CD4-positive, CD25-positive, alpha-beta regulatory T cell (primary cell): Measurements from ENCODE around the gene FKBP5. TPM values are rescaled to one million over a fixed set of nuclear protein-coding genes. Genes with fewer than 3 reads are reported as not detected.

Experiments used
- ATAC-seq, 2 donors: fragments of 150-1000 bp; cut with Tn5 transposase; one replicate each; pipeline ENCODE4 v1.10.0; 2021; ENCODE audit warnings: low read depth in 2 of 2, moderate number of reproducible peaks in 2 of 2, moderate library complexity in 1 of 2
- DNase-seq, 3 donors: peaks; one replicate each; pipeline versions ENCODE4 v3.0.0 to v3.0.0-alpha.2; 2012 to 2022; ENCODE audit warnings: mixed read lengths in 1 of 3
- H3K27ac ChIP-seq: one replicate; pipeline ENCODE4 v1.7.0; 2013; ENCODE audit warnings: mild to moderate bottlenecking, low read length; ENCODE audit not compliant: insufficient read depth, poor library complexity, severe bottlenecking
- H3K27me3 ChIP-seq: one replicate; pipeline ENCODE4 v1.7.0; 2013; ENCODE audit warnings: low read length; ENCODE audit not compliant: control insufficient read depth, insufficient read depth
- H3K36me3 ChIP-seq: one replicate; pipeline ENCODE4 v1.7.0; 2013; ENCODE audit warnings: mild to moderate bottlenecking, low read length, moderate library complexity; ENCODE audit not compliant: control insufficient read depth, insufficient read depth
- H3K4me1 ChIP-seq: 2 replicates; pipeline ENCODE4 v1.7.0; 2013; ENCODE audit warnings: mild to moderate bottlenecking, low read length; ENCODE audit not compliant: insufficient read depth, control insufficient read depth, poor library complexity, severe bottlenecking
- H3K4me3 ChIP-seq: one replicate; pipeline ENCODE4 v1.7.0; 2013; ENCODE audit warnings: low read depth, mild to moderate bottlenecking, low read length, moderate library complexity
- H3K9me3 ChIP-seq, 2 experiments: 1 replicate in 1 of 2; 2 replicates in 1 of 2; pipeline ENCODE4 v1.7.0; 2013; ENCODE audit warnings: low read length in 2 of 2, mild to moderate bottlenecking in 1 of 2, moderate library complexity in 1 of 2; ENCODE audit not compliant: control insufficient read depth in 2 of 2
- H3K27ac Mint-ChIP-seq, 3 donors: one replicate each; pipeline ENCODE4 v1.8.0; 2020 to 2022; ENCODE audit warnings: mild to moderate bottlenecking in 3 of 3, mixed read lengths in 3 of 3, moderate library complexity in 2 of 3
- H3K27me3 Mint-ChIP-seq: one replicate; pipeline ENCODE4 v1.8.0; 2022; ENCODE audit warnings: mild to moderate bottlenecking, mixed read lengths
- H3K36me3 Mint-ChIP-seq: one replicate; pipeline ENCODE4 v1.8.0; 2020; ENCODE audit warnings: mixed read lengths
- H3K4me1 Mint-ChIP-seq, 4 donors: one replicate each; pipeline ENCODE4 v1.8.0; 2020 to 2022; ENCODE audit warnings: mixed read lengths in 4 of 4, mild to moderate bottlenecking in 1 of 4
- H3K4me3 Mint-ChIP-seq, 4 donors: one replicate each; pipeline ENCODE4 v1.8.0; 2020 to 2022; ENCODE audit warnings: mild to moderate bottlenecking in 4 of 4, mixed read lengths in 4 of 4, moderate library complexity in 3 of 4
- H3K9me3 Mint-ChIP-seq, 7 donors: one replicate each; pipeline ENCODE4 v1.8.0; 2020 to 2022; ENCODE audit warnings: mixed read lengths in 7 of 7, mild to moderate bottlenecking in 3 of 7, moderate library complexity in 2 of 7
- polyA plus RNA-seq, 4 donors: library from polyadenylated mRNA; unstranded; fragments of 300-500 nt; fragmentation: Illumina TruSeq; gene quantifications; one replicate each; pipeline ENCODE4 v1.2.3, GENCODE V29; 2021
- total RNA-seq: library from RNA; stranded (reverse); gene quantifications from one replicate; pipeline ENCODE4 v1.2.3, GENCODE V29; 2022

Gene FKBP5
- total and polyA plus RNA-seq, 5 donors from 2014 or later: 27.5 to 157 (median 71.0) TPM

DNA sequence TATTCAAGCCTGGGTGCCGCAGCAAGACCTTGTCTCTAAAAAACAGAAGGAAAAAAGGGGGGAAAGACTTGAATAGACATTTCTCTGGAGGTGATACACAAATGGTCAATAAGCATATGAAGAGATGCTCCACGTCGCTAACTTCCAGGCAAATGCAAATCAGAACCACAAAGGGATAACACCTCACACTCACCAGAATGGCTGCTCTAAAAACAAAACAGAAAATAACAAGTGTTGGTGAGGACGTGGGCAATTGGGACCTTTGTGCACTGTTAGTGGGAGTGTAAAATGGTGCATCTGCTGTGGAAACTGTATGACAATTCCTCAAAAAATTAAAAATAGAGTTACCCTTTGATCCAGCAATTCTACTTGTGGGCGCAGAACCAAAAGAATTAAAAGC is 127.6 kb downstream of the FKBP5 start:
- DNase-seq (no peak), ATAC-seq (no peak)
- Mint-ChIP-seq H3K27me3 (peaks cover 43% of the 10 kb centered on the region), H3K4me3 (no peak overlapping the region), H3K27ac (no peak overlapping the region), H3K9me3 (no peaks in the 10 kb centered on the region), H3K4me1 (no peaks in the 10 kb centered on the region), H3K36me3 (no peaks in the 10 kb centered on the region)
- H3K9me3 ChIP-seq: no peaks in the 10 kb centered on the region
- no peaks in the 10 kb centered on the region for H3K36me3 ChIP-seq
- peaks cover 4% of the 10 kb centered on the region for H3K27me3 ChIP-seq
- H3K27ac ChIP-seq: no peak overlapping the region
- H3K4me3 ChIP-seq: no peak overlapping the region
- no peaks in the 10 kb centered on the region for H3K4me1 ChIP-seq

GRCh38 chr6:35558571-35558970 is 130.1 kb downstream of the FKBP5 start:
- Mint-ChIP-seq H3K36me3 (no peaks in the 10 kb centered on the region), H3K27ac (no peak overlapping the region), H3K4me1 (no peaks in the 10 kb centered on the region), H3K4me3 (no peak overlapping the region), H3K9me3 (no peaks in the 10 kb centered on the region), H3K27me3 (peaks cover 25% of the 10 kb centered on the region)
- no peak for ATAC-seq
- H3K9me3 ChIP-seq: no peaks in the 10 kb centered on the region
- H3K27ac ChIP-seq: no peak overlapping the region
- no peaks in the 10 kb centered on the region for H3K36me3 ChIP-seq
- DNase-seq: no peak
- no peak overlapping the region for H3K4me3 ChIP-seq
- peaks cover 3% of the 10 kb centered on the region for H3K27me3 ChIP-seq
- no peaks in the 10 kb centered on the region for H3K4me1 ChIP-seq

DNA sequence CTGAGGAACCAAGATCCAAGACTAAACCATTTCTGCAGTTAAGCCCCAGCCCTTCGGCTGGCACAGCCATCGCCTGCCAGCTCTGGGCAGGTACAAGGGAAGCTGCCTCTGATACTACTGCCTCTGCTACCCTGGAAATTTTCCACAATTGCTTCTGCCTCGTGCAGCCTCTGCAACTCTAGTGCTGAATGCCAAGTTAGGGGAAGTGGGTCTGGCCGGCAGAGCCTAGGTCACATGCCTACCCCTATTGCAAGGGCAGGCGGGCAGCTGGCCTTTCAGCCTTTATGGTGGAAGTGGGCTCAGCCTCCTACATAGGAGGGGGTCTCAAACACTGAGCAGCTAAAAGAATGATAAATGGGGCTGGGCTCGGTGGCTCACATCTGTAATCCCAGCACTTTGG is 131.5 kb downstream of the FKBP5 start:
- no peaks in the 10 kb centered on the region for H3K36me3 Mint-ChIP-seq
- no peak overlapping the region for H3K27ac Mint-ChIP-seq
- no peaks in the 10 kb centered on the region for H3K9me3 Mint-ChIP-seq
- H3K4me1 Mint-ChIP-seq: peaks cover 0 to 3% (median under 1%) of the 10 kb centered on the region in 4 donors
- Histone ChIP-seq H3K36me3 (no peaks in the 10 kb centered on the region), H3K27me3 (no peaks in the 10 kb centered on the region), H3K4me3 (no peak overlapping the region), H3K9me3 (no peaks in the 10 kb centered on the region), H3K4me1 (no peaks in the 10 kb centered on the region), H3K27ac (no peak overlapping the region)
- ATAC-seq (no peak), DNase-seq (no peak)
- no peak overlapping the region for H3K4me3 Mint-ChIP-seq
- H3K27me3 Mint-ChIP-seq: peaks cover 22% of the 10 kb centered on the region

DNA sequence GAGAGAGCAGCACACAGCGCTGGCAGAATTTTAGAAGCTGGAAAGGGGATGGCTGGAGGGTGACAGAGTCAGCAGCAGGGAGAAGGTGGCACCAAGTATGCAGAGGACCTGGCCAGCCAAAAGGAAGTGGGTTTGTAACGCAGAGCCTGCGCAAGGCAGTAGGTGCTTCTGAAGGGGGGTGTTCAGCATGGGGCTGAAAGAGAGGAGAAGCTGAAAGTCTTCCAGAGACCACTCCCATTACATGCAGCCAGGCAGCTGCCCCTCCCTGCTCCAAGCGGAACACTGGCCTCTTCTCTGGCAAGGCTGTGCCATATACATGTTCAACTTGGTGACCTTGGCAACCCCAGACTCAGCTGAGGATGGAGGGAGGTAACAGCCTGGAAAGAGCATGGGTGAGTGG is 133.9 kb downstream of the FKBP5 start:
- no peak for DNase-seq
- Histone ChIP-seq H3K9me3 (peaks cover 5 to 11% of the 10 kb centered on the region in 2 experiments), H3K27me3 (peaks cover 2% of the 10 kb centered on the region), H3K4me1 (no peaks in the 10 kb centered on the region), H3K4me3 (no peak overlapping the region), H3K36me3 (no peaks in the 10 kb centered on the region), H3K27ac (no peak overlapping the region)
- peaks cover 28% of the 10 kb centered on the region for H3K27me3 Mint-ChIP-seq
- peaks cover 0 to 11% (median 1%) of the 10 kb centered on the region in 7 donors for H3K9me3 Mint-ChIP-seq
- no peak overlapping the region for H3K27ac Mint-ChIP-seq
- ATAC-seq: no peak
- peaks cover 0 to 5% (median 2%) of the 10 kb centered on the region in 4 donors for H3K4me1 Mint-ChIP-seq
- no peak overlapping the region for H3K4me3 Mint-ChIP-seq
- H3K36me3 Mint-ChIP-seq: no peaks in the 10 kb centered on the region

- DNase-seq: no peak
- H3K4me3 Mint-ChIP-seq: no peak overlapping the region
- H3K27ac ChIP-seq: no peak overlapping the region
- H3K27me3 Mint-ChIP-seq: peaks cover 25% of the 10 kb centered on the region
- peaks cover 2% of the 10 kb centered on the region for H3K27me3 ChIP-seq
- ATAC-seq: no peak
- H3K9me3 ChIP-seq: peaks cover 9 to 13% of the 10 kb centered on the region in 2 experiments
- no peaks in the 10 kb centered on the region for H3K36me3 Mint-ChIP-seq
- peaks cover 0 to 5% (median 2%) of the 10 kb centered on the region in 4 donors for H3K4me1 Mint-ChIP-seq
- no peaks in the 10 kb centered on the region for H3K4me1 ChIP-seq
- peaks cover 0 to 14% (median 1%) of the 10 kb centered on the region in 7 donors for H3K9me3 Mint-ChIP-seq
- H3K36me3 ChIP-seq: no peaks in the 10 kb centered on the region
- H3K27ac Mint-ChIP-seq: no peak overlapping the region
- H3K4me3 ChIP-seq: no peak overlapping the region
Observed at GRCh38 chr6:35553315-35553714, 135.4 kb downstream of the FKBP5 start.

GRCh38 chr6:35552285-35552917 is 136.3 kb downstream of the FKBP5 start:
- ATAC-seq (peak in 1 of 2 donors; percentile 31), DNase-seq (peak; percentile 18 to 76 (median 50))
- no peaks in the 10 kb centered on the region for H3K36me3 ChIP-seq
- Mint-ChIP-seq H3K9me3 (peaks cover 0 to 14% (median 1%) of the 10 kb centered on the region in 7 donors), H3K4me1 (peaks cover 0 to 5% (median 2%) of the 10 kb centered on the region in 4 donors), H3K4me3 (no peak overlapping the region), H3K36me3 (no peaks in the 10 kb centered on the region), H3K27ac (no peak overlapping the region), H3K27me3 (peaks cover 25% of the 10 kb centered on the region)
- peaks cover 2% of the 10 kb centered on the region for H3K27me3 ChIP-seq
- peaks cover 9 to 13% of the 10 kb centered on the region in 2 experiments for H3K9me3 ChIP-seq
- H3K27ac ChIP-seq: no peak overlapping the region
- no peaks in the 10 kb centered on the region for H3K4me1 ChIP-seq
- no peak overlapping the region for H3K4me3 ChIP-seq

GRCh38 chr6:35550437-35550836 is 138.3 kb downstream of the FKBP5 start:
- Histone ChIP-seq H3K27me3 (peaks cover 2% of the 10 kb centered on the region), H3K4me1 (no peaks in the 10 kb centered on the region), H3K9me3 (peaks cover 9 to 13% of the 10 kb centered on the region in 2 experiments), H3K4me3 (no peak overlapping the region), H3K36me3 (no peaks in the 10 kb centered on the region), H3K27ac (no peak overlapping the region)
- peaks cover 0 to 14% (median 1%) of the 10 kb centered on the region in 7 donors for H3K9me3 Mint-ChIP-seq
- no peak overlapping the region for H3K27ac Mint-ChIP-seq
- peaks cover 30% of the 10 kb centered on the region for H3K27me3 Mint-ChIP-seq
- peaks cover 0 to 5% (median 2%) of the 10 kb centered on the region in 4 donors for H3K4me1 Mint-ChIP-seq
- H3K36me3 Mint-ChIP-seq: no peaks in the 10 kb centered on the region
- H3K4me3 Mint-ChIP-seq: no peak overlapping the region
- no peak for ATAC-seq
- no peak for DNase-seq

- H3K9me3 ChIP-seq: peaks cover 9 to 13% of the 10 kb centered on the region in 2 experiments
- Mint-ChIP-seq H3K36me3 (no peaks in the 10 kb centered on the region), H3K4me3 (no peak overlapping the region), H3K4me1 (peaks cover 0 to 5% (median 3%) of the 10 kb centered on the region in 4 donors), H3K27ac (no peak overlapping the region), H3K27me3 (peaks cover 34% of the 10 kb centered on the region), H3K9me3 (peaks cover 0 to 14% (median 1%) of the 10 kb centered on the region in 7 donors)
- H3K4me1 ChIP-seq: no peaks in the 10 kb centered on the region
- H3K27me3 ChIP-seq: peaks cover 2% of the 10 kb centered on the region
- no peak overlapping the region for H3K4me3 ChIP-seq
- DNase-seq: no peak
- no peaks in the 10 kb centered on the region for H3K36me3 ChIP-seq
- no peak for ATAC-seq
- H3K27ac ChIP-seq: no peak overlapping the region
Observed at GRCh38 chr6:35547676-35548075, 141.0 kb downstream of the FKBP5 start.
